Thyroid gland (tissue), 4 donors: Measurements from ENCODE around the gene MCF2L. TPM values are rescaled to one million over a fixed set of nuclear protein-coding genes. Genes with fewer than 3 reads are reported as not detected.
A peak's percentile ranks its signal among the peaks of the same experiment; 100 is the strongest.

Experiments used
- DNase-seq, 2 donors: peaks; one replicate each; pipeline ENCODE4 v3.0.0-alpha.2; 2019
- H3K27ac ChIP-seq, 3 donors: fragments of 200-600 bp; sonication (generic); 1 replicate in 2 of 3; 2 replicates in 1 of 3; pipeline ENCODE4 v1.5.1; 2016 to 2019; ENCODE audit warnings: mild to moderate bottlenecking in 1 of 3, moderate library complexity in 1 of 3
- H3K27me3 ChIP-seq: fragments of 200-600 bp; sonication (generic); one replicate; pipeline ENCODE4 v1.5.1; 2019
- H3K36me3 ChIP-seq, 2 donors: fragments of 200-600 bp; sonication (generic); one replicate each; pipeline ENCODE4 v1.5.1; 2016 to 2019
- H3K4me1 ChIP-seq, 2 donors: fragments of 200-600 bp; sonication (generic); one replicate each; pipeline ENCODE4 v1.5.1; 2017 to 2019
- H3K4me3 ChIP-seq, 3 donors: fragments of 200-600 bp; sonication (generic); replicated peaks in 1 of 3; 1 replicate in 2 of 3; 2 replicates in 1 of 3; pipeline ENCODE4 v1.5.1; 2016; ENCODE audit warnings: mild to moderate bottlenecking in 1 of 3
- H3K9me3 ChIP-seq: fragments of 200-600 bp; sonication (generic); one replicate; pipeline ENCODE4 v1.5.1; 2017
- CTCF ChIP-seq, 6 experiments: fragments of 200-600 bp in 3 of 6; fragments of 450-650 bp in 3 of 6; sonication (generic) in 3 of 6; IDR thresholded peaks; one replicate each; pipeline ENCODE4 v1.5.1; 2016 to 2019; ENCODE audit warnings: antibody characterized with exemption in 6 of 6, mild to moderate bottlenecking in 2 of 6, inconsistent platforms in 1 of 6, moderate library complexity in 1 of 6
- POLR2A ChIP-seq, 2 donors: fragments of 450-650 bp; IDR thresholded peaks; one replicate each; pipeline ENCODE4 v1.6.1; 2017; ENCODE audit warnings: antibody characterized with exemption in 2 of 2, mild to moderate bottlenecking in 2 of 2, moderate library complexity in 1 of 2
- WGBS, 2 donors: methylation state at CpG; one replicate each; pipeline ENCODE4 v1.1.5; 2017; 5-methylcytosine and 5-hydroxymethylcytosine counted together
- intact Hi-C: fragments of 100-400 bp; cut with DNase I; formaldehyde crosslinking; loops from one replicate; pipeline ENCODE4 v1.15.1; 2023
- total RNA-seq, 4 donors: library from RNA; depleted of rRNA; stranded (reverse); fragments of >200 nt; gene quantifications; one replicate each; pipeline ENCODE4 v1.2.3, GENCODE V29; 2016

Gene MCF2L
- total RNA-seq, 4 donors from 2014 or later: 35.6 to 83.4 (median 43.6) TPM

- TF ChIP-seq POLR2A (IDR thresholded peaks at IDR 0.05): no peak
- no peak for TF ChIP-seq CTCF (IDR thresholded peaks at IDR 0.05)
- peak; percentile 26 to 31 for DNase-seq
- Histone ChIP-seq H3K36me3 (no peaks in the 10 kb centered on the region), H3K9me3 (no peaks in the 10 kb centered on the region), H3K4me1 (peaks cover 4 to 23% of the 10 kb centered on the region in 2 donors), H3K27ac (no peak overlapping the region), H3K4me3 (no peak overlapping the region), H3K27me3 (no peaks in the 10 kb centered on the region)
- intact Hi-C loops: no loop called here
- WGBS, 2 donors: 52% methylated on average over 14 to 19 of the region's 19 CpGs
Observed at GRCh38 chr13:112972867-112973576, 4.0 kb downstream of the MCF2L start.

- Histone ChIP-seq H3K36me3 (no peaks in the 10 kb centered on the region), H3K9me3 (no peaks in the 10 kb centered on the region), H3K27ac (no peak overlapping the region), H3K27me3 (no peaks in the 10 kb centered on the region), H3K4me3 (no peak overlapping the region), H3K4me1 (peaks cover 4 to 18% of the 10 kb centered on the region in 2 donors)
- intact Hi-C loops: no loop called here
- peak; percentile 79 for DNase-seq
- TF ChIP-seq POLR2A (IDR thresholded peaks at IDR 0.05) (no peak), CTCF (IDR thresholded peaks at IDR 0.05) (no peak)
- WGBS, 2 donors: 56 to 59% methylated on average over 9 to 10 of the region's 18 CpGs
Observed at GRCh38 chr13:112973577-112973951, 4.5 kb downstream of the MCF2L start.

GRCh38 chr13:112974125-112974524 lies 5.1 kb downstream of the MCF2L start:
- DNase-seq: no peak
- TF ChIP-seq CTCF (IDR thresholded peaks at IDR 0.05): no peak
- TF ChIP-seq POLR2A (IDR thresholded peaks at IDR 0.05): no peak
- Histone ChIP-seq H3K36me3 (no peaks in the 10 kb centered on the region), H3K9me3 (no peaks in the 10 kb centered on the region), H3K4me3 (no peak overlapping the region), H3K27ac (no peak overlapping the region), H3K4me1 (peaks cover 4 to 15% of the 10 kb centered on the region in 2 donors), H3K27me3 (no peaks in the 10 kb centered on the region)
- WGBS, 2 donors: 97% methylated on average over 6 to 8 of the region's 8 CpGs
- intact Hi-C loops: no loop called here

- no peak overlapping the region for H3K4me3 ChIP-seq
- TF ChIP-seq POLR2A (IDR thresholded peaks at IDR 0.05): no peak
- TF ChIP-seq CTCF (IDR thresholded peaks at IDR 0.05): no peak
- H3K27ac ChIP-seq: no peak overlapping the region
- H3K27me3 ChIP-seq: no peaks in the 10 kb centered on the region
- intact Hi-C loops: no loop called here
- DNase-seq: no peak
- H3K4me1 ChIP-seq: peaks cover 4 to 10% of the 10 kb centered on the region in 2 donors
- no peaks in the 10 kb centered on the region for H3K9me3 ChIP-seq
- H3K36me3 ChIP-seq: no peaks in the 10 kb centered on the region
- 83 to 90% methylated on average over 13 of the region's 13 CpGs for WGBS, 2 donors
Observed at GRCh38 chr13:112974671-112975070, 5.7 kb downstream of the MCF2L start.

GRCh38 chr13:112975401-112975939 lies 6.5 kb downstream of the MCF2L start:
- H3K4me1 ChIP-seq: peaks cover 4 to 10% of the 10 kb centered on the region in 2 donors
- 92 to 95% methylated on average over 20 to 21 of the region's 21 CpGs for WGBS, 2 donors
- no peak for DNase-seq

More at GRCh38 chr13:112975401-112975939, 6.5 kb downstream of the MCF2L start:
- intact Hi-C loops: no loop called here
- Histone ChIP-seq H3K27ac (no peak overlapping the region), H3K4me3 (no peak overlapping the region), H3K27me3 (no peaks in the 10 kb centered on the region), H3K9me3 (no peaks in the 10 kb centered on the region), H3K36me3 (no peaks in the 10 kb centered on the region)
- TF ChIP-seq POLR2A (IDR thresholded peaks at IDR 0.05): no peak
- TF ChIP-seq CTCF (IDR thresholded peaks at IDR 0.05): no peak
